ENCODE data around the gene HAP1.

GRCh38 chr17:41772218-41772585 lies 37.8 kb upstream of the HAP1 start:
- TF ChIP-seq, protein P1, sequence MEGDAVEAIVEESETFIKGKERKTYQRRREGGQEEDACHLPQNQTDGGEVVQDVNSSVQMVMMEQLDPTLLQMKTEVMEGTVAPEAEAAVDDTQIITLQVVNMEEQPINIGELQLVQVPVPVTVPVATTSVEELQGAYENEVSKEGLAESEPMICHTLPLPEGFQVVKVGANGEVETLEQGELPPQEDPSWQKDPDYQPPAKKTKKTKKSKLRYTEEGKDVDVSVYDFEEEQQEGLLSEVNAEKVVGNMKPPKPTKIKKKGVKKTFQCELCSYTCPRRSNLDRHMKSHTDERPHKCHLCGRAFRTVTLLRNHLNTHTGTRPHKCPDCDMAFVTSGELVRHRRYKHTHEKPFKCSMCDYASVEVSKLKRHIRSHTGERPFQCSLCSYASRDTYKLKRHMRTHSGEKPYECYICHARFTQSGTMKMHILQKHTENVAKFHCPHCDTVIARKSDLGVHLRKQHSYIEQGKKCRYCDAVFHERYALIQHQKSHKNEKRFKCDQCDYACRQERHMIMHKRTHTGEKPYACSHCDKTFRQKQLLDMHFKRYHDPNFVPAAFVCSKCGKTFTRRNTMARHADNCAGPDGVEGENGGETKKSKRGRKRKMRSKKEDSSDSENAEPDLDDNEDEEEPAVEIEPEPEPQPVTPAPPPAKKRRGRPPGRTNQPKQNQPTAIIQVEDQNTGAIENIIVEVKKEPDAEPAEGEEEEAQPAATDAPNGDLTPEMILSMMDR (IDR thresholded peaks at IDR 0.05; ENCODE audit: low read depth, low read length, missing input control), result no peak
- TF ChIP-seq RXRA (IDR thresholded peaks at IDR 0.05) (no peak), GABPA (IDR thresholded peaks at IDR 0.05 in 1 of 2, conservative IDR thresholded peaks at IDR 0.05 in 1 of 2) (no peak), YY1 (IDR thresholded peaks at IDR 0.05) (no peak), ATF3 (IDR thresholded peaks at IDR 0.05) (no peak), TAF1 (conservative IDR thresholded peaks at IDR 0.05) (no peak), NR2F2 (IDR thresholded peaks at IDR 0.05) (no peak), EGR1 (IDR thresholded peaks at IDR 0.05; ENCODE audit: low read depth in 2 of 2) (no peak), HNF4A (conservative IDR thresholded peaks at IDR 0.05) (no peak), JUND (IDR thresholded peaks at IDR 0.05) (no peak)
- TF ChIP-seq, protein P2, sequence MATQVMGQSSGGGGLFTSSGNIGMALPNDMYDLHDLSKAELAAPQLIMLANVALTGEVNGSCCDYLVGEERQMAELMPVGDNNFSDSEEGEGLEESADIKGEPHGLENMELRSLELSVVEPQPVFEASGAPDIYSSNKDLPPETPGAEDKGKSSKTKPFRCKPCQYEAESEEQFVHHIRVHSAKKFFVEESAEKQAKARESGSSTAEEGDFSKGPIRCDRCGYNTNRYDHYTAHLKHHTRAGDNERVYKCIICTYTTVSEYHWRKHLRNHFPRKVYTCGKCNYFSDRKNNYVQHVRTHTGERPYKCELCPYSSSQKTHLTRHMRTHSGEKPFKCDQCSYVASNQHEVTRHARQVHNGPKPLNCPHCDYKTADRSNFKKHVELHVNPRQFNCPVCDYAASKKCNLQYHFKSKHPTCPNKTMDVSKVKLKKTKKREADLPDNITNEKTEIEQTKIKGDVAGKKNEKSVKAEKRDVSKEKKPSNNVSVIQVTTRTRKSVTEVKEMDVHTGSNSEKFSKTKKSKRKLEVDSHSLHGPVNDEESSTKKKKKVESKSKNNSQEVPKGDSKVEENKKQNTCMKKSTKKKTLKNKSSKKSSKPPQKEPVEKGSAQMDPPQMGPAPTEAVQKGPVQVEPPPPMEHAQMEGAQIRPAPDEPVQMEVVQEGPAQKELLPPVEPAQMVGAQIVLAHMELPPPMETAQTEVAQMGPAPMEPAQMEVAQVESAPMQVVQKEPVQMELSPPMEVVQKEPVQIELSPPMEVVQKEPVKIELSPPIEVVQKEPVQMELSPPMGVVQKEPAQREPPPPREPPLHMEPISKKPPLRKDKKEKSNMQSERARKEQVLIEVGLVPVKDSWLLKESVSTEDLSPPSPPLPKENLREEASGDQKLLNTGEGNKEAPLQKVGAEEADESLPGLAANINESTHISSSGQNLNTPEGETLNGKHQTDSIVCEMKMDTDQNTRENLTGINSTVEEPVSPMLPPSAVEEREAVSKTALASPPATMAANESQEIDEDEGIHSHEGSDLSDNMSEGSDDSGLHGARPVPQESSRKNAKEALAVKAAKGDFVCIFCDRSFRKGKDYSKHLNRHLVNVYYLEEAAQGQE (IDR thresholded peaks at IDR 0.05), result no peak

Data from liver (tissue), 3 donors.